GM19372 (cell line): Measurements from ENCODE around the gene ERGIC3.

Experiments
- ATAC-seq: cut with Tn5 transposase; IDR thresholded peaks from one replicate; pipeline ENCODE4 v1.9.1; 2021; ENCODE audit warnings: mild to moderate bottlenecking, low read depth, moderate library complexity; ENCODE audit not compliant: unreplicated experiment

ERGIC3 gene

DNA sequence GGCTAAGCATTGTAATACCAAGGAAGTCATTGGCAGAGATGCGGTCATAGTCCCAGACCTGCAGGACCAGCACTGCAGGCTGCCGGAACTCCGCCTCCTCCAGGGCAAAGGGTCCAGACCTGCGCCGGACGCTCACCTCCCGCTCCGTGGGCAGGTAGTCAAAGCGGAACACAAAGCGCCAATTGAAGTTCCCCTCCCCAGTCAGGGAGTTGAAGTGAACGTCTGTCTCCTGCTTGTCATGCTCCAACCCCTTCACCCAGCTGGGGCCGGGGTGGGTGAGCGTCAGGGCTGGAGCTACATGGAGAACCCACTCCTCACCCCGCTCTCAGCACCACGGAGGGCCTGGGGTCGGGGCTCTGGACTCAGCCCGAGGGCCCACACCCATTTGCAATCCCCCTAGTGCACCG lies 18.2 kb downstream of the ERGIC3 start:
- no peak for ATAC-seq

DNA sequence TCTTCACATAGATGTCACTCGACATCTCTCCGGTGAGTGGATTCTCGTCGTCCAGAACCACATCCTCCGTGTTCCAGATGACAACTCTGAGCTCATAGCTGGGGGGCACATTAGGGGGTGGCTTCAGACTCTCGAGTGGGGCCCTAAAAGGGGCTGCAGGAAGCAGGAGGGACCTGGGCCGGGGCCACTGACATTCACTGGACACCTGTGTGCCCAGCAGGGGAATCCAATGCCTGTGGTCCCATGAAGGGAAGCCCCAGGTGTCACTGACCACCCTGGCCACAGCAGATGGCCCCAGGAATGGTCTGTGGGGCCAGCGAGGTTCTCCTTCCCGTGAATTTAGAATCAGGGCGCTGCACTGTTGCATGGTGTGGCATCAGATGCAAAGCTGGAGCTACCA lies 18.7 kb downstream of the ERGIC3 start:
- ATAC-seq = no peak

DNA sequence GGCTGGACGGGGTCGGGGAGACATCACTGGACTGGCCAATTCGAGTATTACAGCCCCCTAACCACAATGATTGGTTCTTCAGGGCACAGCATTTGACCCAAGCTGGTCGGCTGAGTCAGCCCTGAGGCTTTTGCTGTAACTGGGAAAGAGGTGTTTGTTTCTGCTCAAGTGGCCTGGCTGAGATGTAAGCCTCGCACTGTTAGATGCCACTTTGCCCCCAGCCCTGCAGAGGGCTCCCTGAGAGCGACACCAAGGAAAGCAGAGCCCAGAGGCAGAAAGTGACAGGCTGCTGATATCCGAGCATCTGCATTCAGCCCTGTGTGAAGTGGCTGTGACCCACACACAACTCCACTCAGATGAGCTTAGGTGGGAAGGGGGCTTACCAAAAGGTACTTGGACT lies 19.4 kb downstream of the ERGIC3 start:
- ATAC-seq = no peak

- ATAC-seq = no peak
These were observed 19.8 kb downstream of the ERGIC3 start for GRCh38 chr20:35561671-35562070.

DNA sequence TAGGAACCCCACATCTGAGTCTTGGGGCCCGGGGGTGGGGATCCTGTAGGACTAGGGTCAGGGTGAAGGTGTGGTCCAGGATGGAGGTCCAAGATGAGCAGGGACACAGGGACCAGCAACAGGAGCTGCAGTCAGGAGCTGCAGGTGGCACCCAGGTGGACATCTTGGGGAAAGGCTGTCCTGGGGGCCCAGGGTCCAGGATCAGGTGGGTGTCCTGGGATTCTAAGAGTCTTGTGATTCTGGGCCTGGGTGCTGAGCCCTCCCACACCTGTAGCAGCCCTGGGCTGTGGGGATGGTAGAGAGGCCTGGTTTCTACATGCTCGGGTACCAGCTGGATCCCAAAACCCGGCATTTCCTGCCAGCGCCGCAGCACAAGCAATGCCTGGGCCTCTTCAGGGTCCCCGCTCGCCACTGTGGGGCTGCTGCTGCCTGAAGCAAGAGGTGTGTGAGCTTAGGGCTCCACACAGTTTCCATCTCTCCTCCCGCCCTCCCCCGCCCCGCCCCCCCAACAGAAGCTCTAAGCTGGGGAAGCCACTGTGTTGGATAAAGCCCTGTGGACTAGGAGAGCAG lies 20.7 kb downstream of the ERGIC3 start:
- no peak for ATAC-seq

- ATAC-seq = no peak
These were observed 22.0 kb downstream of the ERGIC3 start for GRCh38 chr20:35563834-35564233.

DNA sequence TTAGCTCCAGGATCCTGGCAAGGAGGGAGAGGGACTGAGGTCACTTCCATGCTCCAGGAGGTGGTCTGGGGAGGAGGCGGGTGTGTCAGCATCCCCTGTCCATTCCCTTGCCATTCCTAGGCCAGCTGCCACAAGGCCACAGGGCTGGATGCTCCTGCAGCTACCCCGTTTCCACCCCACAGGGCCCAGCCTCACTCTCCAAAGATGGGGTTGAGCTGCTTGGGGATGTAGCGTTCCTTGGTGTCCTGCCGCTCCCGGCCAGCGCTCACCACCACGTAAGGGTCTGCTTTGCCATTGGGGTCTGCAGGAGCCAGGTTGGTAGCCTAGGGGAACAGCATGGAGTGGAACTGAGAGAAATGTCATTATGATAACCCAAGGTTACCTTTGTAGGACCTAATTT lies 23.0 kb downstream of the ERGIC3 start:
- ATAC-seq = no peak

- no peak for ATAC-seq
These were observed 26.8 kb downstream of the ERGIC3 start for GRCh38 chr20:35568645-35569044.

DNA sequence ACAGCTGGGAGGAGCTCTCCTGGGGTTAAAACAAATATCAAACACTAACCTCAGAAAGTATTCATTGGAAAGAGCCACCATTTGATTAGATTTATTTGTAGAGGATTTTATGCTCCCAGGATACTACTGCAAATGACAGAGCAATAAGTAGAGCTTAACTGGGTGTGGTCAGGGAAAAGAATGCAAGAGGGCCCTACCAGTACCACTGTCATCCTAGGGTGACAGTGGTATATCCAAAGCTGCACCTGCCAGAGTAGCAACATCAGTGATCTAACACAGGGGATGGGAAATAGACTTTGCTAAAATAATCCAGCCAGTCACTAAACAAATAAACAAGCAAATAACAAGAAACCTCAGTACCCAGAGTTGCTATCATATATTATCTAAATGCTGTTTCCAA lies 29.7 kb downstream of the ERGIC3 start:
- ATAC-seq = no peak

GRCh38 chr20:35572838-35573237 lies 31.0 kb downstream of the ERGIC3 start:
- ATAC-seq = no peak

DNA sequence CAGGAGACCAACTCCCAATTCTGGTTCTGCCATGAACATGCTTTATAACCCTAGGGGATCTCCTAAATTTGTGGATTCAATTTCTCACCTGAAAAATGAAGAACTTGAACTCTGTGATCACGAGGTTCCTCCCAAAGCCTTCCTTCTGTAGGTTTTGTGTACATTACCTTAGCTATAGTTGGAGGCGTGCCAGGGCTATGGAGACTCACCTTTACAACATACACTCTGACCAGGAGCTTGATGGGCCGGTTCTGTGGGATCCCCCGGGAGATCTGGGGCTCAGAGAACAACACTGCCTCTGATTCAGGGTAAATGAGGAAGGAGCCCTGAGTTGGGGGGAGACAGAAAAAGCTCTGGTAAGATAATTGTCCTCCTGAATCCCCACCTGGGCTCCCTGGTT lies 34.1 kb downstream of the ERGIC3 start:
- no peak for ATAC-seq

- ATAC-seq = no peak
These were observed 34.9 kb downstream of the ERGIC3 start for GRCh38 chr20:35576816-35577215.

- no peak for ATAC-seq
These were observed 36.6 kb downstream of the ERGIC3 start for GRCh38 chr20:35578469-35578868.

DNA sequence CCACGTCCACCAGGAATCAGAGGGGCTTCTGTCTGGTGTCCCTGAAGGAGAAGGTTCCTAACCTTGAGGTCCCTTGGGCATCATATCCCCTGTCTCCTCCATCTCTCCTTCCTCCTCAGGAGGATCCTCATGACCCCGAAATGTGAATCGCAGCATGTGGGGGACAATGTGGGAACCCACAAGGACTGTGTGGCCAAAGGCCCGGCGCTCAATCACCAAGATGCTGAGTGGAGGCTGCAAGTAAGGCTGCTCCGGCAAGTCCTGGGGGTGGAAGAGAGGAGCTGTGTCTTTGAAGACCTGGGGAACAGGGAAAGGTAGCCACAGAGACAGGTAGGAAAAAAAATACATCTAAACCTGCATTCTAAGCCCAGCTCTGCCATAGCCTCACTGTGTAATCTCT lies 37.3 kb downstream of the ERGIC3 start:
- no peak for ATAC-seq

- no peak for ATAC-seq
These were observed 40.3 kb downstream of the ERGIC3 start for GRCh38 chr20:35582131-35582530.

- no peak for ATAC-seq
These were observed 41.0 kb downstream of the ERGIC3 start for GRCh38 chr20:35582741-35583404.

DNA sequence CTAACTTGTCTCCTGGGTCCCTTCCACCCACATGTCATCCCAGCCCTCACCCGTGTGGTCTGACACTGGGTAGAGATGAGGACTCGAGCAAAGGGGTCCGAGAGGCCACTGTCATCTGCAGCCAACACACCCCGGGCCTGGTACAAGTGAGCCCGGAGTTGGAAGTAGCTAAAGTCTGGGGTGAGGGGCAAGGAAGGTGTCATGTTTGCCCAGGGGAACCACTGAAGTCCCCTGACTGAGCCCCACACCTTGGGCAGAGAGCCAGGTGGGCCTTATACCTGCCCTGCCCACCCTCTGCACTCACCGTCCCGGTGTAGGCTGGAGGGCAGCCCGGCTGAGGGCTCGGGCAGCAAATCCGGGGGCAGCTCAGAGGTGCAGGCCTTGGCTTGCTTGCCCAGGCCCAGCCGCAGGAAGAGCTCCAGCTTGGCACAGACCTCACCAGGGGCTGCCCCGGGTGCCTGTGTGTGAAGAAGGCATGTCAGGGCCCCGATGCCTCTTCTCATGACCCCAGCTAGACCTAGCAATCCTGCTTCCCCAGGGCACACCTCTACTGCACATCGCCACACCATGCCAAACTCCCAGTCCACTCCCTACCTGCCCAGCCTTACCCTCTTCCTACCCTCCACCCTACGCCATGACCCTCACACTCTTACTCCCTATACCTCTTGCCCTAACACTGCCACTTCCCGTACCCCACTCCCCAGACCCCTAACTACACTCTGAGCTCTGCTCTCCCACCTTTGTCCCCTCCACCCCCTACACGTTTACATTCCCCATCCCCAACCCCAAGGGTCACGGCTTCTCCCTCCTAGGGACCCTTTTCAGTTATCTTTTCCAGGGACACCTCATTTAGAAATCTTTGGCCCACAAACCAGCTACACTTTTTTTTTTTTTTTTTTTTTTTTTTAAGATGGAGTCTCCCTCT lies 42.0 kb downstream of the ERGIC3 start:
- ATAC-seq = no peak

DNA sequence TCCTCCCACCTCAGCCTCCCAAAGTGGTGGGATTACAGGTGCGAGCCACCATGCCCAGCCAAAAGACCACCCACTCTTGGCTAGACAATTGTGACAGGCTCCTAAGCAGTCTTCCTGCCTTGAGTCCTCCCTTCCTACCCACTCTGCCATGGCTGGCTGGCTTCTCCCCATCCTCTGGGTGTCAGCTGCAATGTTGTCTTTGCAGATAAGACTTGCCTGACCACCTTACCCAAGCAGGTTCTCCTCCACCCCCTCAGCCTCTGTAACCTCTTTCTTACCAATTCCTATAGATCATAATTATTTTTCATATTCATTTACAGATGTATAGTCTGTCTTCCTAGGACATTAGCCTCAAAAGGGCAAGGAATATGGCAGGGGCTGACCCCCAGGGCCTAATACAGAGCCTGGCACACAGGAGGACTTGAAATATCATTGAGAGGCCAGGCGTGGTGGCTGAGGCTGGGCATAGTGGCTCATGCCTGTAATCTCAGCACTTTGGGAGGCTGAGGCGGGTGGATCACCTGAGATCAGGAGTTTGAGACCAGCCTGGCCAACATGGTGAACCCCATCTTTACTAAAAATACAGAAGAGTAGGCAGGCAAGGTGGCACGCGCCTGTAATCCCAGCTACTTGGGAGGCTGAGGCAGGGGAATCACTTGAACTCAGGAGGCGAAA lies 45.0 kb downstream of the ERGIC3 start:
- no peak for ATAC-seq

- ATAC-seq = no peak
These were observed 45.6 kb downstream of the ERGIC3 start for GRCh38 chr20:35587436-35587835.

DNA sequence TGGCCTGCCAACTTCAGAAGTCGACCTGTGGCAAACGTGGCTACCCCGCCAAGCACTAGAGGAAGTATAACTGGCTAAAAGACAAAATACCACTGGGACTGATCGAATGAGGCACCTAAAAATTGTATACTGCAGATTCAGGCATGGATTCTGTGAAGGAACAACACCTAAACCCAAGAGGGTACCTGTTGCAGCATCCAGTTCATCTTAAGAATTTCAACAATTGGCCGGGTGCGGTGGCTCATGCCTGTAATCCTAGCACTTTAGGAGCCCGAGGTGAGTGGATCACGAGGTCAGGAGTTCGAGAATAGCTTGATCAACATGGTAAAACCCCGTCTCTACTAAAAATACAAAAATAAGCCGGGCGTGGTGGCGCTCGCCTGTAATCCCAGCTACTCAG lies 46.5 kb downstream of the ERGIC3 start:
- ATAC-seq = no peak

- ATAC-seq = no peak
These were observed 50.6 kb downstream of the ERGIC3 start for GRCh38 chr20:35592339-35592974.
